GM12875 (cell line): Measurements from ENCODE around the gene GMCL2.
A peak's percentile ranks its signal among the peaks of the same experiment; 100 is the strongest.

Experiments used
- H3K4me3 ChIP-seq: one replicate; pipeline ENCODE4 v1.5.1; 2011; ENCODE audit warnings: low read depth, low read length, control low read depth
- TF ChIP-seq, protein P1 (sequence below): IDR thresholded peaks from 2 replicates; pipeline ENCODE4 v1.5.1; 2011; ENCODE audit warnings: low read depth, mild to moderate bottlenecking, control low read depth, inconsistent platforms, low read length, moderate library complexity, borderline replicate concordance; ENCODE audit not compliant: insufficient read depth

GMCL2 gene

DNA sequence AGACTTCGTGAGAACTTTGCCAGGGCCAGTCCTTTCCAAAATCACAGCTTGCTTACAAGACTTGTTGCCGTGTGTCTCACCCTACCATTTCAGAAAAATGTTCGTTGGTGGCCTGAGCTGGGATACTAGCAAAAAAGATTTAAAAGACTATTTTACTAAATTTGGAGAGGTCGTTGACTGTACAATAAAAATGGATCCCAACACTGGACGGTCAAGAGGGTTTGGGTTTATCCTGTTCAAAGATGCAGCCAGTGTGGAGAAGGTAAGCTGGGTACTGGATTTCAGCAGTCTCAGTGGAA is 18.5 kb upstream of the GMCL2 start:
- TF ChIP-seq, protein P1, sequence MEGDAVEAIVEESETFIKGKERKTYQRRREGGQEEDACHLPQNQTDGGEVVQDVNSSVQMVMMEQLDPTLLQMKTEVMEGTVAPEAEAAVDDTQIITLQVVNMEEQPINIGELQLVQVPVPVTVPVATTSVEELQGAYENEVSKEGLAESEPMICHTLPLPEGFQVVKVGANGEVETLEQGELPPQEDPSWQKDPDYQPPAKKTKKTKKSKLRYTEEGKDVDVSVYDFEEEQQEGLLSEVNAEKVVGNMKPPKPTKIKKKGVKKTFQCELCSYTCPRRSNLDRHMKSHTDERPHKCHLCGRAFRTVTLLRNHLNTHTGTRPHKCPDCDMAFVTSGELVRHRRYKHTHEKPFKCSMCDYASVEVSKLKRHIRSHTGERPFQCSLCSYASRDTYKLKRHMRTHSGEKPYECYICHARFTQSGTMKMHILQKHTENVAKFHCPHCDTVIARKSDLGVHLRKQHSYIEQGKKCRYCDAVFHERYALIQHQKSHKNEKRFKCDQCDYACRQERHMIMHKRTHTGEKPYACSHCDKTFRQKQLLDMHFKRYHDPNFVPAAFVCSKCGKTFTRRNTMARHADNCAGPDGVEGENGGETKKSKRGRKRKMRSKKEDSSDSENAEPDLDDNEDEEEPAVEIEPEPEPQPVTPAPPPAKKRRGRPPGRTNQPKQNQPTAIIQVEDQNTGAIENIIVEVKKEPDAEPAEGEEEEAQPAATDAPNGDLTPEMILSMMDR: no peak
- peak overlapping the region; percentile 95 for H3K4me3 ChIP-seq

DNA sequence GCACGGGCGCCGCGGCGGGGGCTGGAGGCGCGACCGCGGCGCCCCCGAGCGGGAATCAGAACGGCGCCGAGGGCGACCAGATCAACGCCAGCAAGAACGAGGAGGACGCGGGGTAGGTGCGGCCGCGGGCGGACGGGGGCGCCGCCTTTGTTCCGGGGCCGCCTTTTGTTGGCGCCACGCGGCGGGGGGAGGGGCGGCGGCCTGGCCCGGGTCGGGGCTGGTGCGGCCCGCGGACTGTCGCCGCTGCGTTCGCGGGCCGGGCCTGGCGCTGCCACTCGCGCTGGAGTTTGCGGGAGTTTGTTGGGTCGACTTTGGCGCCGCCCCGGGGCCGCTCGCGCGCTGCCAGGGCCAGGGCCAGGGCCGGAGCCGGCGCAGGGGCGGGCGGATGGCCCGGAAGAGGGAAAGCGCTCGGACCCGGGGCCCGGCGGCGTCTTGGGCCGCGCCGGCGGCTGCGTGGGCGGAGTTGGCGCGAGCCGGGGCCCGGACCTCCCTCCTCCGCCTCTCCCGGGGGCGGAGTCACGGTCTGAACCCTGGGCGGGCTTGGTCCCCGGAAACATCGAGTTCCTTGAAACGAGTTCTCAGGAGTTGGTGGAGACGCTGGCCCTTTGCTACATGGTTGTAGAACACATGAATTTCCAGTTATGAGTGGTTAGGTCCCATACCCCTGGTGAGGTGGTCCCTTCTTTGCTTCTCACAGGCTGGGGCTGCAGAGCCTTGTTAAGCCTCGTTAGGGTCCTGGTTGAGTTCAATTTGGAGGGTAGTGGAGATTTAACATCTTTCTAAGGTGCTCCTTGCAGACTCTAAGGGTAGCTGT is 18.0 kb upstream of the GMCL2 start:
- peak overlapping the region; percentile 95 for H3K4me3 ChIP-seq
- TF ChIP-seq, protein P1: no peak

DNA sequence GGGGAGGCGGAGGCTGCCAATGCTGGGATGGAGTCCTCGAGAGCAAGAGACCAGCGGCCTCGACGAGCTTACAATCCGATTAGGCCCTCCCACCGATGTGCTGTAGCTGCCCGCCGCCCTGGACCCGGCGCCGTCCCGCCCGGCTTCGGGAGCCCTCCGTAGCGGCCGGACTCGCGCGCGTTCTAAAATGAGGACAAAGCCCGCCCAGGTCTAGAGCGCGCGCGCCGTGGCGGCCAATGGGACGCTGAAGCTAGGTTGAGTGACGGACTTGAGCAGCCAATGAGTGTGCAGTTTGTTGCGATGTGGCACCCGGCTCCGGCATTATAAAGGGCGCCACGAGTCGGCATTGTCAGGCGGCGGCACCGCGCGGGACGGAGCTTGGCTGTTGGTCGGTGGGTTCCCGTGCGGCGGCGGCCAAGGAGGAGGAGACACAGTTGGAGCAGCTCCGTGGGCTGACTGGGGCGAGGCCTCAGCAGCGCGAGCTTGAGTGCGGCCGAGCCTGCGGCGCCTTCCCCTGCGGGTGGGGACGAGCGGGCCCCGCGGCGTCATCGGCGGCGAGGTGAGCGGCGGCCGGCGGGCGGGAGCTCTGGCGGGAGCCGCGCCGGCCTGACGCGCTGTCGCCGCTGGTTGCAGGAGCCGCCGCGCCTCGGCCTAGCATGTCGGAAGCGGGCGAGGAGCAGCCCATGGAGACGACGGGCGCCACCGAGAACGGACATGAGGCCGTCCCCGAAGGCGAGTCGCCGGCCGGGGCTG is 17.2 kb upstream of the GMCL2 start, which contains the start of gene HNRNPAB:
Gene HNRNPAB (plus strand): TSS at position 352 of the 753 bp plus-strand sequence. CDS start 305 bp downstream, at position 657.
- H3K4me3 ChIP-seq: peak within 1 kb of the TSS; percentile 95
- TF ChIP-seq, protein P1: no peak

GRCh38 chr5:178203670-178204181 is 16.6 kb upstream of the GMCL2 start:
- TF ChIP-seq, protein P1: no peak
- peak overlapping the region; percentile 95 for H3K4me3 ChIP-seq

- no peak overlapping the region for H3K4me3 ChIP-seq
- TF ChIP-seq, protein P1: no peak
Observed at GRCh38 chr5:178202541-178202940, 15.4 kb upstream of the GMCL2 start.

GRCh38 chr5:178201927-178202235 is 14.7 kb upstream of the GMCL2 start:
- no peak overlapping the region for H3K4me3 ChIP-seq
- TF ChIP-seq, protein P1: no peak
